GM10847 (cell line): Measurements from ENCODE around the gene LTB4R.

Source experiments
- POLR2A ChIP-seq: IDR thresholded peaks from 2 replicates; pipeline ENCODE4 v1.6.1; 2011; ENCODE audit not compliant: insufficient read length; ENCODE audit errors: extremely low read depth

The LTB4R gene

DNA sequence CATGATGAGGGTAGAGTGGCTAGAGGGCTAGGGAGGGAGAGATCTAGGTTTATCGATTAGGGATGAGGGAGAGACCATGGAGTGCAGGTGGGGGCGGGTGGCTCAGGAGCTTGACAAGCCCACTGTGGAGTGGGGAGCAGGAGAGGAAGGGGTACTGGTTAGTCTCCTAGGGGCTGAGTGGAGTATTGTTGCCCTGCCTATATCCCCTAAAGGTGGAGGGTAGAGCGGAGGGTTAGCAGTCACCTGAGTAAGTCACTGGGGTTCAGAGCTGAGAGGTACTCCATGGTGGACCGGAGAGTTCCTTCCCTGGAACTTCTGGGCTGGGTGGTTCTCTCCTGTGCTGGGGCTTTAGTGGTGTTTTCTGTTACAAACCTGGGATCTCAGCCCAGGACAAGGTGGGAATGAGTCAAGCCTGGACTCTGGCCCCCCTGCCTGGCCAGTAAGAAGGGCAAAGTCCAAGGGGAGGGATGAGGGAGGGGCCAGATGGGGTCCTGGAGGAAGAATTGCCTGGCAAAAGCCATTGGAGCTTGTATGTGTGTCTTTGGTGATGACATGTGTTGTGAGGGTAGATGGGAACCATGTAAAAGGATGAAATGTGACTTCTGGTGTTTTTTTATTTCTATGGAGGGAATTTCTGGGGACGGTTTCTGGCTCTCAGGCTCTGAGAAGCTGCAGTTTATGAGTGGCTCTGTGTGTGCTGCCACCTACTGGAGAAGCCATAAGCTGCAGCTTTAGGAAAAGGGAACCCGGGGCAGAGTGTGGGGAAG is 3.5 kb upstream of the LTB4R start, which contains the start of gene CIDEB:
Gene CIDEB, minus strand, starts transcription at position 403 of the 767 bp plus-strand sequence. Its CDS starts 119 bp downstream, at position 284.
- no peak for TF ChIP-seq POLR2A

DNA sequence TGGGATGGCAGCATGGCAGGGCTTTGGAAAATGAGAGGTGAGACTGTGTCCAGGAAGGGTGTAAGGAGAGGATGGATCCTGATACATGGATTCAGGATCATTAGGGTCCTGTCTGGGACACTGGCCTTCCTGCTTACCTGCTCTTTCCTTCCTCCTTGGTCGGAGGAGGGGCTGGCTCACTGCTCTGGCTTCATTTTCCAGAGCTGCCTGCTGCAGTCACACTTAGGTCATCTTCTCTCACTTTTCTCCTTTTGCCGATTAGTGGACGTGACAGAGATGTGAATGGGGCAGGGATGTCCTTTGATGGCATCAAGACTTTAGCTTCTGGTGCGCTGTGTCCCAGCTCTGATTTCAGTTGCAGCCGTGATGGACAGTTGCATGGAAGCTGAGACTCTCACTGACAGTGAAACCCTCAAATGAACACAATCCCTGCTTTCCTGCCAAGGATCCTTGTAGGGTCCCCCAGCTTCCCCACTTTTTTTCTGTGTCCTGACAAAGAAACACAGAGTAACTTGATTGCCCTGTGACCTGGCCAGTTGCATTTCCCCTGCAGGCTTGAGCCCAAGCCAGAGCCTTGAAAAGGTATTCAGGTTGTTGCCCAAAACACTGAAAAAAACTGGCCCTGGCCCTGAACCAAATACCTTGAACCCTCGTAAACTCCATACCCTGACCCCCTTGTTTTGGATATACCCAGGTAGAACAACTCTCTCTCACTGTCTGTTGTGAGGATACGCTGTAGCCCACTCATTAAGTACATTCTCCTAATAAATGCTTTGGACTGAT is 2.8 kb upstream of the LTB4R start:
- no peak for TF ChIP-seq POLR2A

DNA sequence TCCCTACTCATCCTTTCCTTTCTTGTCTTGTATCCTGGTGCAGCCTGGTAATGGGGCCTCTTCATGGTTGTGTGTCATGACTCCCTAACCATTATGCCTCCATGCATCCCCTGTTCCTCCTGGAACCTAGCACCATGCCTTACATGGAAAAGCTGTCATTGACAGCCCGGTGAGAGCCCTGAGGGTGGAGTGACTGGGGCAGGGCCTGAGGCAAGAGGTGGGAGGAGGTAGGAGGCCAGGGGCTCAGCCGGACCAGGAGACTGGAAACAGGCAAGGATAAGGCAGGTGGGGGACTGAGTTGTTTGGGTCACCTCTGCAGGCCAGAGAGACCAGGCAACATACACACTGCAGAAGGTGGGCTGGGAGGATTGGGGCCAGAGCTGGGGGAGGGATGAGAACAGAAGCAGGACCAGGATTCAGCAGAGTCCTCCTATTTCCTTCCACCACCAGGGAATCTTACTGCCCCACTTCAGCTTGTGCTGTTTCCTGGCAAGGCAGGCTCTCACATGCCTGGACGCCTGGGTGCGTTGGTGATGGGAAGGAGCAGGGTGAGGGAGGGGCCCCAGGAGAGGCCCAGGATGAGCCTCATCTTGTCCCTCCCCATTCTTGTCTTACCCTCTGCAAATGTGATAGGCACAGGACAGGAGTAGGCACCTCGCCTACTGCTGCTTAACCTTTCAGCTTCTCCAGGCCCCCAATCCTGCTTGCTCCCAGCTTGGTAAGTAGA is 1.6 kb upstream of the LTB4R start, which contains the start of gene LTB4R2:
Gene LTB4R2, plus strand, starts transcription at position 603 of the 727 bp plus-strand sequence. CDS start 525 bp downstream, outside the sequence.
- TF ChIP-seq POLR2A: no peak

DNA sequence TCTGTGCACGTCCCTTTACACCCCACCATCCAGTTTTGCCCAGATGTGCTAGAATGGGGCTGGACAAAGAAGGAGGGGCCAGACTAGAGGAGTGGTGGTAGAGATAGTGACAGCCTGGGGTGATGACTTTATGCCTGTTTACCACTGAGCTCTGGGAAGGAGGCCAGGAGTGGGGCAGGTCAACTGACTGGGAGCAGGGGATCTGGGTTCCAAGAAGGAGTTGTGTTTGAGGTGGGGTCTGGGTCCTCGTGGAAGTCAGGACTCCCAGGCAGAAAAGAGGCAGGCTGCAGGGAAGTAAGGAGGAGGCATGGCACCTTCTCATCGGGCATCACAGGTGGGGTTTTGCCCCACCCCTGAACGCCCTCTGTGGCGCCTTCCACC is 1.0 kb upstream of the LTB4R start:
- TF ChIP-seq POLR2A: no peak

DNA sequence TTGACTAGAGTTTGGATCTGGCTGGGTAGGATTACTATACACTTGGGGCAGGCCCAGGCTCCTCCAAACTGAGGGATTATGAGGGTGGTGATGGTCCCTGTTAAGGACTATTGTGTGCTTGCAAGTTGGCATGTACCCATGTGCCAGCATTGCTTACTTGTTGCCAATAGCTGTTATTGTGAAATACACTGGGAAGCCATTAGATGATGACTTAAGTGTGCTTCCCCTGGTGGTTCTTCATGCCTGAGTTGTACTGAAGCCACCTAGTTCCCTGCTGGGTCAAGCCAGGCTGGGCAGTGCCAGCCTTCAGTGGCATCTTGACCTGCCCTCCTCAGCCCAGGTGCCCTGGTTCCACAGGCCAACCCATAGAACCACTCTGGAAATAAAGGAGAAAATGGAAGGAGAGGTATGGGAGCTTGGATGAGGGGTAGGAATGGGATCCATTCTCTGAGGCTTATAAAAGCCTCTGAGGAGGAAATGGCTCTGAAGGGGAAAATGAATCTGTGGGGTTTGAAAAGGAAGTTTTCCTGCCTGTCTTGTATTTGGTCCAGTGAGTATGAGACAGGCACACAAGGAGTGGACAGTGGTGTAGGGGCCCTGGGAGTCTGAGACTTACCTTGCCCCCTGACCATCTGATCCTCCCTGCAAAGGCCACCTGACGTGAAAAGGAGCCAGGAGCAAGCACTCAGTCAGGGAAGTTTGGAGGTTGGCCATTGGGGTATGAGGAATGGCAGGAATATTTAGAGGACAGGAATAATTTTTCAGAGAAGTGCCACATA is 724 bp downstream of the LTB4R start:
- TF ChIP-seq POLR2A: no peak

DNA sequence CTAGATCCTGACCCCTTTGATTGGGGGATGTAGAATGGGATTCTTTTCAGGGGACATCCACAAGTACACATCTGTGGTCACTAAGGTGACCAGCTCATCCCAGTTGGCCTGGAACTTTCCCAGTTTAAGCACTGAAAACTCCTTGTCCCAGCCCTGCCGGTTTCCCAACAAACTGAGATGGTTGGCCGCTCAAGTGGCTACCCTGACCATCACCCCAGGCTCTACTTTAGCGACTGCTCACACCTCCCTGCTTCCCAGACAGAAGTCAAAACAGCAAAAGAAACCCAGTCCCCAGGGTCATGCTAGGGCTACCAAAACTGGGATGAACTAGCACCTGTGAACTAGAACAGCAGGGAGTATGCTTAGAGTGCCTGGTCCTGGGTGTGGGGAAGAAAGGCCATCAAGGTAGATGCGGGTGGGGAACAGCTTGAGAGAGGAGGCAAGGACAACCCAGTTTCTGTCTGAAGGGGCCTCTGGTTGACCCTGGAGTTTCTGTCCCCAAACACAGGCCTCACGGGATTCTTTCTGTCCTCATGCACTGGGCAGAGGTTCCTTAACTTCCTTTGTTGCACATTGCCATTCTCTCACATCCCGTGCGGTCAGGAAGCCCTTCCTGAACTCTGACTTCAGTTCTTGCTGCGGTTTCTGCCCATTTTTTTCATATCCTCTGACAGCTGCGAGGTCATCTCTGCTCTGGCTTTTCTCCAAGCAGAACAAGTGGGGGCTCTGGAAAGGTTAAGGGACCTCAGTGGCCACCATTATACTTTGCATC is 1.6 kb downstream of the LTB4R start:
- TF ChIP-seq POLR2A: no peak

DNA sequence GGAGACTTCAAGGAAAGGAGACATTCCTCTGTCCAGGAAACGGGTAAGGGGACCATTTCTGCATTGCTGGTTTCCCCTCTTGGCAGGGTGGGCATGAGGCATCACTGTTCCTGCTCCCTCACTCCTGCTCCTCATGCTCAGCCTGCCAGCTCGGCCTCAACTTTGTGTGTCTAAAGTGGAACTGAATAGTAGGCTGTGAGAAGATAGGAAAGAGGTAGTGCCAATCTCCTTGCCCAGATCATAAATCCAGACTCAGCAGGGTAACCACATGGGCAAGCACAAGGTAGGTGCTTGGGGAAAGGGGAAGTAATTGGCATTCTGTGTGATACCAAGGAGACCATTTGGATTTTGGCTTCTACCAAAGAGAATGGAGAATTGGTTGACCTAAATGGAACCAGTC is 2.6 kb downstream of the LTB4R start:
- TF ChIP-seq POLR2A: no peak

DNA sequence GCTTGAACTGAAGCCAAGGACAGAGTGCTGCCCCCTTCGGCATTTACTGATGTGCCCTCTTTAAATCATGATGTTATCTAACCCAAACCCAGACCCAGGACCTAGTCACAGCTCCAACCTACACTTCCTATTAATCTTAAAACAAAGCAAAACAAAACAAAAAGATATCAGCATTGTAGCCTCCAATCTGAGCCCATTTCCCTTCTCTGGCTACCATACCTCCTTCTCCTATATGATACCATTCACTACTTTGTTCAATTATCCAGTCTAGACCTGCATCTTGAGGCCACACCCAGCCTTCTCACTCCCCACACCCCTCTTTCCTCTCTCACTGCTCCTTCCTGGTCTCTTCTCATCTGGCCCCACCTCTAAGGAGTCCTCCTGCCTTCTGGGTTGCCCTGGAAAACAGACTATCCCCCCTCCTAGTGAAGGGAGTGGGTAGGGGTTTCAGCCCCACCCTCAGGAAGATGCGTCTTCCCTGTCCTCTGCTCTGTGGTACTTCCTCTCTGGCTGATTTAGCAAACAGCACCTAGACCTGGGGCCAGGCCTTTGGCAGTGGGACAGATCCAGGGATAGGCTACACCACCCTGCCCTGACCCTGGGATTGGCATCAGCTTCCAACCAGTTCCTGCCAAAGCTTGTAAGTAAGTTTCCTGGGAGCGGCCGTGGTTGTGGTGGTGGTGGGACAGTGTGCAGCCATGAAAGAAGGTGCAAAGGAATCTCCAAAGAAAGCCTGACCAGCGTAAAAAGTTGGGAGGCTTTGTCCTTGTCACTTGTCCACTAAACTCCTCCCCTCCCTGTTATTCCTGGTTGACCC is 3.3 kb downstream of the LTB4R start:
- TF ChIP-seq POLR2A: no peak

DNA sequence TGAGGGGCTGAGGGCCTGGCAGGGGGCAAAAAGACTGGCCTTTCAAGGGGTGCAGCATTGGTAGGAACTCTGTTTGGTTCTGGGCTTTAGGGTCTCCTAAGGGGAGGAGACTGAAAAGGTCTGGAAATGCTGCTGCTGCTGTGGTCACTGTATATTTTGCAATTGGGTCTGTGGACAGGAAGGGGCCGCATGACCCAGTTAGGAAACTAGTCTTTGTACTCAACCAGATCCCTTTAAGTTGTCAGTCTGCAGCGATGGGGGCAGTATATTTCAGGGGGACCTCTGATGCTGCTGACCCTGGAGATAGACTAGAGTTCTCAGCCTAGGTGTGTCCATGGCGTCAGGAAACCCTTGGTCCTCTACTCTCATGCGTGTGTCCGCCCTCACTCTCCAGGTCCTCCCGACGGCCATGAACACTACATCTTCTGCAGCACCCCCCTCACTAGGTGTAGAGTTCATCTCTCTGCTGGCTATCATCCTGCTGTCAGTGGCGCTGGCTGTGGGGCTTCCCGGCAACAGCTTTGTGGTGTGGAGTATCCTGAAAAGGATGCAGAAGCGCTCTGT is 4.0 kb downstream of the LTB4R start:
- TF ChIP-seq POLR2A: no peak

DNA sequence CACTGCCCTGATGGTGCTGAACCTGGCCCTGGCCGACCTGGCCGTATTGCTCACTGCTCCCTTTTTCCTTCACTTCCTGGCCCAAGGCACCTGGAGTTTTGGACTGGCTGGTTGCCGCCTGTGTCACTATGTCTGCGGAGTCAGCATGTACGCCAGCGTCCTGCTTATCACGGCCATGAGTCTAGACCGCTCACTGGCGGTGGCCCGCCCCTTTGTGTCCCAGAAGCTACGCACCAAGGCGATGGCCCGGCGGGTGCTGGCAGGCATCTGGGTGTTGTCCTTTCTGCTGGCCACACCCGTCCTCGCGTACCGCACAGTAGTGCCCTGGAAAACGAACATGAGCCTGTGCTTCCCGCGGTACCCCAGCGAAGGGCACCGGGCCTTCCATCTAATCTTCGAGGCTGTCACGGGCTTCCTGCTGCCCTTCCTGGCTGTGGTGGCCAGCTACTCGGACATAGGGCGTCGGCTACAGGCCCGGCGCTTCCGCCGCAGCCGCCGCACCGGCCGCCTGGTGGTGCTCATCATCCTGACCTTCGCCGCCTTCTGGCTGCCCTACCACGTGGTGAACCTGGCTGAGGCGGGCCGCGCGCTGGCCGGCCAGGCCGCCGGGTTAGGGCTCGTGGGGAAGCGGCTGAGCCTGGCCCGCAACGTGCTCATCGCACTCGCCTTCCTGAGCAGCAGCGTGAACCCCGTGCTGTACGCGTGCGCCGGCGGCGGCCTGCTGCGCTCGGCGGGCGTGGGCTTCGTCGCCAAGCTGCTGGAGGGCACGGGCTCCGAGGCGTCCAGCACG is 4.7 kb downstream of the LTB4R start:
- no peak for TF ChIP-seq POLR2A

DNA sequence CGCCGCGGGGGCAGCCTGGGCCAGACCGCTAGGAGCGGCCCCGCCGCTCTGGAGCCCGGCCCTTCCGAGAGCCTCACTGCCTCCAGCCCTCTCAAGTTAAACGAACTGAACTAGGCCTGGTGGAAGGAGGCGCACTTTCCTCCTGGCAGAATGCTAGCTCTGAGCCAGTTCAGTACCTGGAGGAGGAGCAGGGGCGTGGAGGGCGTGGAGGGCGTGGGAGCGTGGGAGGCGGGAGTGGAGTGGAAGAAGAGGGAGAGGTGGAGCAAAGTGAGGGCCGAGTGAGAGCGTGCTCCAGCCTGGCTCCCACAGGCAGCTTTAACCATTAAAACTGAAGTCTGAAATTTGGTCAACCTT is 5.3 kb downstream of the LTB4R start:
- TF ChIP-seq POLR2A: no peak
